Measurements from ENCODE around the gene AKIRIN2. TPM values are rescaled to one million over a fixed set of nuclear protein-coding genes. Genes with fewer than 3 reads are reported as not detected.

AKIRIN2 gene
- total and polyA plus RNA-seq, 4 donors, result 11.0 to 18.8 (median 14.4) TPM

DNA sequence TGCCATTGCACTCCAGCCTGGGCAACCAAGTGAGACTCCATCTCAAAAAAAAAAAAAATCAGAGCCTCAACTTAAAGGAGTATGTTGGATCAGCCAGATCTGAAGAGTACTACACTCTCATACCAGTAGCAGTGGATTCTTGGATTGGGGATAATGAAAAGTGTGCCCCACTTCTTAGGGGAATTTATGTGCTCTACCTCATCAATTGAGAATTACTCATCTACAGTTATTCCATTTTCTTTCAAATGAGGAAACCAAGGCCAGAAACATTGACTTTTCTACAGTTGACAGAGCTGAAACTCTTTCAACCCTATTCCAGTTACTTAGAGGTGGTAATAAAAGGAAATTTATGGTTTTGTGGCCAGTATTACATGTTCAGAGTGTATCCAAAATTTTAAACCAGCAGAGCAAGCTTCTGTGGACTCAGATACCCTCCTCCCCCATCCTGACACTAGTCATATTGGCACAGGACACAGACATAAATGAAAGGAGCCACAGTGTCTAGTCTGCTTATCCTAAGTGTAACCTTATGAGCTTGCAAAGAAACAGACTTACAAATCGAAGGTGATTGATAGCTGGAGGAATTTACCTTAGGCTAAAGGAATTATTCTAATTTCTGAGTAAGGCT lies 60.9 kb downstream of the AKIRIN2 start:
- no peak overlapping the region for H3K9ac ChIP-seq (ENCODE audit: low read depth in 1 of 2, low read length in 2 of 2)
- H3K4me1 ChIP-seq (ENCODE audit: control insufficient read depth in 4 of 4, insufficient read depth in 4 of 4, low read length in 3 of 4), result peaks cover 0 to 1% (median 0%) of the 10 kb centered on the region in 4 donors
- no peak overlapping the region for H3K27ac ChIP-seq (ENCODE audit: low read depth in 1 of 2, low read length in 2 of 2)
- H3K4me3 ChIP-seq (ENCODE audit: low read depth in 1 of 3, low read length in 3 of 3), result no peak overlapping the region
- H3K27me3 ChIP-seq (ENCODE audit: control insufficient read depth in 4 of 4, insufficient read depth in 4 of 4, low read length in 3 of 4), result no peaks in the 10 kb centered on the region
- peaks cover 0 to 8% (median 6%) of the 10 kb centered on the region in 4 donors for H3K36me3 ChIP-seq (ENCODE audit: control insufficient read depth in 4 of 4, insufficient read depth in 3 of 4, low read depth in 1 of 4, low read length in 3 of 4)
- no peak for DNase-seq (ENCODE audit: low spot score)
- TF ChIP-seq, protein P1, sequence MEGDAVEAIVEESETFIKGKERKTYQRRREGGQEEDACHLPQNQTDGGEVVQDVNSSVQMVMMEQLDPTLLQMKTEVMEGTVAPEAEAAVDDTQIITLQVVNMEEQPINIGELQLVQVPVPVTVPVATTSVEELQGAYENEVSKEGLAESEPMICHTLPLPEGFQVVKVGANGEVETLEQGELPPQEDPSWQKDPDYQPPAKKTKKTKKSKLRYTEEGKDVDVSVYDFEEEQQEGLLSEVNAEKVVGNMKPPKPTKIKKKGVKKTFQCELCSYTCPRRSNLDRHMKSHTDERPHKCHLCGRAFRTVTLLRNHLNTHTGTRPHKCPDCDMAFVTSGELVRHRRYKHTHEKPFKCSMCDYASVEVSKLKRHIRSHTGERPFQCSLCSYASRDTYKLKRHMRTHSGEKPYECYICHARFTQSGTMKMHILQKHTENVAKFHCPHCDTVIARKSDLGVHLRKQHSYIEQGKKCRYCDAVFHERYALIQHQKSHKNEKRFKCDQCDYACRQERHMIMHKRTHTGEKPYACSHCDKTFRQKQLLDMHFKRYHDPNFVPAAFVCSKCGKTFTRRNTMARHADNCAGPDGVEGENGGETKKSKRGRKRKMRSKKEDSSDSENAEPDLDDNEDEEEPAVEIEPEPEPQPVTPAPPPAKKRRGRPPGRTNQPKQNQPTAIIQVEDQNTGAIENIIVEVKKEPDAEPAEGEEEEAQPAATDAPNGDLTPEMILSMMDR (IDR thresholded peaks at IDR 0.05; ENCODE audit: low read depth, low read length, missing input control), result no peak
- TF ChIP-seq YY1 (IDR thresholded peaks at IDR 0.05), result no peak
- no peak for TF ChIP-seq SP1 (IDR thresholded peaks at IDR 0.05)
- TF ChIP-seq HNF4G (IDR thresholded peaks at IDR 0.05), result no peak
- no peak for TF ChIP-seq NR2F2 (IDR thresholded peaks at IDR 0.05)
- 57% methylated on average over 1 of the region's 1 CpG for WGBS
- H3K9me3 ChIP-seq (ENCODE audit: control insufficient read depth in 4 of 4, low read length in 3 of 4), result no peaks in the 10 kb centered on the region

GRCh38 chr6:87639373-87639772 lies 62.7 kb downstream of the AKIRIN2 start:
- Histone ChIP-seq H3K4me1 (ENCODE audit: control insufficient read depth in 4 of 4, insufficient read depth in 4 of 4, low read length in 3 of 4) (no peaks in the 10 kb centered on the region), H3K9me3 (ENCODE audit: control insufficient read depth in 4 of 4, low read length in 3 of 4) (no peaks in the 10 kb centered on the region), H3K9ac (ENCODE audit: low read depth in 1 of 2, low read length in 2 of 2) (no peak overlapping the region), H3K27me3 (ENCODE audit: control insufficient read depth in 4 of 4, insufficient read depth in 4 of 4, low read length in 3 of 4) (no peaks in the 10 kb centered on the region), H3K36me3 (ENCODE audit: control insufficient read depth in 4 of 4, insufficient read depth in 3 of 4, low read depth in 1 of 4, low read length in 3 of 4) (peaks cover 0 to 8% (median 6%) of the 10 kb centered on the region in 4 donors), H3K27ac (ENCODE audit: low read depth in 1 of 2, low read length in 2 of 2) (no peak overlapping the region), H3K4me3 (ENCODE audit: low read depth in 1 of 3, low read length in 3 of 3) (no peak overlapping the region)
- no peak for DNase-seq (ENCODE audit: low spot score)
- TF ChIP-seq EGR1 (IDR thresholded peaks at IDR 0.05; ENCODE audit: low read depth in 2 of 2) (no peak), REST (IDR thresholded peaks at IDR 0.05) (no peak), HNF4A (conservative IDR thresholded peaks at IDR 0.05) (no peak), RAD21 (IDR thresholded peaks at IDR 0.05) (no peak), RXRA (IDR thresholded peaks at IDR 0.05) (no peak), HNF4G (IDR thresholded peaks at IDR 0.05) (no peak), GABPA (IDR thresholded peaks at IDR 0.05 in 1 of 2, conservative IDR thresholded peaks at IDR 0.05 in 1 of 2) (no peak), TAF1 (conservative IDR thresholded peaks at IDR 0.05) (no peak), NR2F2 (IDR thresholded peaks at IDR 0.05) (no peak), MAX (IDR thresholded peaks at IDR 0.05) (no peak), SP1 (IDR thresholded peaks at IDR 0.05) (no peak), YY1 (IDR thresholded peaks at IDR 0.05) (no peak), JUND (IDR thresholded peaks at IDR 0.05) (no peak), FOXA2 (IDR thresholded peaks at IDR 0.05) (no peak), ATF3 (IDR thresholded peaks at IDR 0.05) (no peak)
- TF ChIP-seq, protein P2, sequence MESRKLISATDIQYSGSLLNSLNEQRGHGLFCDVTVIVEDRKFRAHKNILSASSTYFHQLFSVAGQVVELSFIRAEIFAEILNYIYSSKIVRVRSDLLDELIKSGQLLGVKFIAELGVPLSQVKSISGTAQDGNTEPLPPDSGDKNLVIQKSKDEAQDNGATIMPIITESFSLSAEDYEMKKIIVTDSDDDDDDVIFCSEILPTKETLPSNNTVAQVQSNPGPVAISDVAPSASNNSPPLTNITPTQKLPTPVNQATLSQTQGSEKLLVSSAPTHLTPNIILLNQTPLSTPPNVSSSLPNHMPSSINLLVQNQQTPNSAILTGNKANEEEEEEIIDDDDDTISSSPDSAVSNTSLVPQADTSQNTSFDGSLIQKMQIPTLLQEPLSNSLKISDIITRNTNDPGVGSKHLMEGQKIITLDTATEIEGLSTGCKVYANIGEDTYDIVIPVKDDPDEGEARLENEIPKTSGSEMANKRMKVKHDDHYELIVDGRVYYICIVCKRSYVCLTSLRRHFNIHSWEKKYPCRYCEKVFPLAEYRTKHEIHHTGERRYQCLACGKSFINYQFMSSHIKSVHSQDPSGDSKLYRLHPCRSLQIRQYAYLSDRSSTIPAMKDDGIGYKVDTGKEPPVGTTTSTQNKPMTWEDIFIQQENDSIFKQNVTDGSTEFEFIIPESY (IDR thresholded peaks at IDR 0.05), result no peak
- over 99% methylated on average over 4 of the region's 4 CpGs for WGBS
